Activated CD4-positive, CD25-positive, alpha-beta regulatory T cell treated with anti-CD3 and anti-CD28 coated beads, Interleukin-2, amount 50 U/mL, for 72 hours (primary cell): ENCODE measurements around the gene GABARAP.

Experiments
- DNase-seq: peaks from one replicate; pipeline ENCODE4 v3.0.0; 2021

GABARAP gene

DNA sequence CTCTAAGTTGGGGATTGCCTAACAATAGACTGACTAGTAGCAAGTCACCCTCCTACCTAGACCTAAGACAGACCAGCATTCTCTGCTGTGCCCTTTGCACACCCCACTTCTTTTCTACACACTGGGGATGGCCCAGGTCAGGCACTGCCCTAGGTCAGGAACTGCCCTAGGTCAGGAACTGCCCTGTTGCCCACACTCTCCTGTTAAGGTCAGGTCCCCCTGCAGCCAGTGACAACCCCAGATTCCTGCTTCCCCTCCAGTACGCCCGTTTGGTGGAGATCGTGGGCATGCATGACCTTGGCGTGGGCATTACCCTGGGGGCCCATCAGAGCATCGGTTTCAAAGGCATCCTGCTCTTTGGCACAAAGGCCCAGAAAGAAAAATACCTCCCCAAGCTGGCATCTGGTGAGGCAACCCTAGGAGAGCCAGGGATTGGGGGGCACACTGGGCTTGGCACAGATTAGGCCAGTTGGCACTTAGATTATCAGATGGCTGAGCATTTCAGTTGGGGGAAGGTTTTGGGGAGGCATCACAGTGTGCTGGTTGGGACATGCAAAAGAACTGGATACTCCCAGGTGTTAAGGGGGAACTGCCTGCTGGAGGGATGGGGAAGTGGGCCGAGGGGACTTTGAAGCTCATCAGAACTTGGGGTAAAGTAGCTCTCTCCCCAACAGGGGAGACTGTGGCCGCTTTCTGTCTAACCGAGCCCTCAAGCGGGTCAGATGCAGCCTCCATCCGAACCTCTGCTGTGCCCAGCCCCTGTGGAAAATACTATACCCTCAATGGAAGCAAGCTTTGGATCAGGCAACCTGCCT, 20.8 kb downstream of the GABARAP start:
- no peak for DNase-seq

DNA sequence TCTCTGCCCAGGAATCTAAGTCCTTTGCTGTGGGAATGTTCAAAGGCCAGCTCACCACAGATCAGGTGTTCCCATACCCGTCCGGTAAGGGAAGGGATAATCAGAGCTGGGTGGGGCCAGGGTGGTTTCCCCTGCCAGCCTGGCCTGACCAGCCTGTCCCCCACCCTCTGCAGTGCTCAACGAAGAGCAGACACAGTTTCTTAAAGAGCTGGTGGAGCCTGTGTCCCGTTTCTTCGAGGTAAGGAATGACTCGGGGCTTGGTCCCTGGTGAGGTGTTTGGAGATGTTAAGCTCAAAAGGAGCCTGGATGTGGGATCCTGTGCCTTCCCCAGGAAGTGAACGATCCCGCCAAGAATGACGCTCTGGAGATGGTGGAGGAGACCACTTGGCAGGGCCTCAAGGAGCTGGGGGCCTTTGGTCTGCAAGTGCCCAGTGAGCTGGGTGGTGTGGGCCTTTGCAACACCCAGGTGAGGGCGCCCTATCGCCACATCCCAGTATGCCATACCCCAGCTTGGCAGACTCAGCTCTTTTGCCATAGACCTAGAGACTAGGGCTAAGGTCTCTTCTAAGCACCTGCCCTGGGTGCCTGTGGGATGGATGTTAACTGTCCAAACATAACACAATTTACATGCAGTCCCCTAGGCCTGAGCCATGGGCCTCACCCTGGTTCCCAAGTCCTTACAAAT, 21.5 kb downstream of the GABARAP start:
- DNase-seq: peak; percentile 52

DNA sequence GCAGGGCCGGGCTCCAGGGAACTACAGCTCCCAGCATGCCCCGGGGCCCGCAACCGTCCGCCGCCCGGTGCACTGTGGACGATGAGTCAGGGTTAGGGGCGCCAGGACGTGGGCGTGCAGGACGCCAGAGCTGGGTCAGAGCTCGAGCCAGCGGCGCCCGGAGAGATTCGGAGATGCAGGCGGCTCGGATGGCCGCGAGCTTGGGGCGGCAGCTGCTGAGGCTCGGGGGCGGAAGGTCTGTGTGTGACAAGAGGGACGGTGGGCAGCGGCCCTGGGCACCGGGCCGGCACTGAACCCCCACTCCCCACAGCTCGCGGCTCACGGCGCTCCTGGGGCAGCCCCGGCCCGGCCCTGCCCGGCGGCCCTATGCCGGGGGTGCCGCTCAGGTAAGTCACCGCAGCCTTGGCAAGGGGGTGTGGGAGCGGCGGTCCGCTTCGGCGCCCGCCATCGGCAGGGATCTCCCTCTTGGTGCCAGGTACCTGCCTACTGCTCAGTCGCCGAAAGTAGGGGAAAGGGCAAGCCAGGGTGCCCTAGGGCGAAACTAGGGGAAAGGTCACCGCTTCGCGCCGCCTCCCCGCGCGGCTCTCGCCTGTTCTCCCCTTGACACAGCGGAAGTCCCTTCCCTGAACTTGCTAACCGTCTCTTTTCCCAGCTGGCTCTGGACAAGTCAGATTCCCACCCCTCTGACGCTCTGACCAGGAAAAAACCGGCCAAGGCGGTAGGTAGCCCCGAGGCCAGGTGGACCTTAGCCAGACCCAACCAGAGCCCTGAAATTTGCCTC, 22.2 kb downstream of the GABARAP start, which contains the start of the genes ACADVL and DLG4:
Gene ACADVL, plus strand, starts transcription at position 127 of the 781 bp plus-strand sequence. Its CDS starts 47 bp downstream, at position 174.
Gene DLG4, minus strand, starts transcription at position 25 of the 781 bp plus-strand sequence.
- peak; percentile 83 for DNase-seq

DNA sequence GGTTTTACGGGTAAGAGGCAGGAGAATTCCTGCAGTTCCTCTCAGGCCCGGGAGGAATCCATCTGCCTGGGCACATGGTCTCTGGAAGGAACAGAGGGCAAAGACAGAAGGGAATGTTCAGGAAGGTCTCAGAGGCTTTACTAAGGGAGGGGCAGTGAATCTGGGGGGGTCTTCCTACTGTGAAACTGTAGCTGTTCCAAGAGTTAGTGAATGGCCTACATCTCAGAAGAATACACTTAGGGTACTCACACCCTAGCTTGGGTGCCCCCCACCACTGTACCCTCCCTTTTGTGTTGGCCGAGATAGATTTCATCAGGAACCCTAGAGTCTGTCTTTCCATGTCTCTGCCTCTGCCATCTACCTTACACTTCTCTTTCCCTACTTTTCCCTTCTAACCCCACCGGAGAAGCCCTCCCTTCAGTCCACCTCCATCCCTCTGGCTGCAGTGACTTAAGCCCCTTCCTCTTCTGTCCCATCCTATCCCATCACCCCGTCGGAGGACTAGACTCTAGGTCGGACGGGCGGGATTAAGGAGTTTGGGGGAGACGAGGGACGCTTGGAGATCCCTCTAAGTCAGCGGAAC, 22.9 kb downstream of the GABARAP start:
- no peak for DNase-seq

DNA sequence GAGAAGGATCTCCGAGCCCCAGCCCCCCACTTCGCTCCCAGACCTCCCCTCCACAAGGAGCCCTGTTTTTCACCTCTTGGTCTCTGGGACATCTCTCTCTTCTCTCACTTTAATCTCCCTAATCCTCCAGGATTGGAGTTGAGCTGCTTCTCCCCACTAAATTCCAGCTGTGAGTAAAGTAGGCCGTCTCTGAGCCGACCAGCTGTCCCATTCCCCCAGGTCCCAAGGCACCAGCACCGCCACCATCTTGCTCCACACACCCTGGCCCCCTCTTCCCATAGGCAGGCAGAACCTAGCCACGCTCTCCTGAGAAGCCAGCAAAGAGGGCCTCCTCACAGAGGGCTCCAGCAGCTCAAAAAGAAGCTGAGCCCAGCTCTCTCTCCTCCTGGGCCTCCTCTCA, 23.5 kb downstream of the GABARAP start:
- no peak for DNase-seq

DNA sequence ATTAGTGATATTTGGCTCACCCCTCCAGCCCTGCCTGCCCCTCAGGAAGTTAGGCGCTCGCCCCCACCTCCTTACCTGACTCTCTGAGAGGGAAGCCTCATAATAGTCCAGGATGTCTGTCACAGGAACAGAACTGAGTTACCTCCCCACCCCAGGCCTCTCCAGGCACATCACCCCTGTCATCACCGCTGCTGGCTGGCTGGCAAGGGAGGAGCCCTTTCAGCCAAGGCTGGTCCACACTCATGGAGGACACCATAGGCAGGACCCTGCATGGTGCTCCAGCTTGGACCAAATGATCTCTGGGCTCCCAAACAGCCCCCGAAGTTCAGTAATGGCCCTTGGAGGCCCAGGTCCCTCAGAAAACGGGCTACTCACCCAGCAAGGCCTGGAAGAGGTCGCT, 24.1 kb downstream of the GABARAP start:
- DNase-seq: no peak

DNA sequence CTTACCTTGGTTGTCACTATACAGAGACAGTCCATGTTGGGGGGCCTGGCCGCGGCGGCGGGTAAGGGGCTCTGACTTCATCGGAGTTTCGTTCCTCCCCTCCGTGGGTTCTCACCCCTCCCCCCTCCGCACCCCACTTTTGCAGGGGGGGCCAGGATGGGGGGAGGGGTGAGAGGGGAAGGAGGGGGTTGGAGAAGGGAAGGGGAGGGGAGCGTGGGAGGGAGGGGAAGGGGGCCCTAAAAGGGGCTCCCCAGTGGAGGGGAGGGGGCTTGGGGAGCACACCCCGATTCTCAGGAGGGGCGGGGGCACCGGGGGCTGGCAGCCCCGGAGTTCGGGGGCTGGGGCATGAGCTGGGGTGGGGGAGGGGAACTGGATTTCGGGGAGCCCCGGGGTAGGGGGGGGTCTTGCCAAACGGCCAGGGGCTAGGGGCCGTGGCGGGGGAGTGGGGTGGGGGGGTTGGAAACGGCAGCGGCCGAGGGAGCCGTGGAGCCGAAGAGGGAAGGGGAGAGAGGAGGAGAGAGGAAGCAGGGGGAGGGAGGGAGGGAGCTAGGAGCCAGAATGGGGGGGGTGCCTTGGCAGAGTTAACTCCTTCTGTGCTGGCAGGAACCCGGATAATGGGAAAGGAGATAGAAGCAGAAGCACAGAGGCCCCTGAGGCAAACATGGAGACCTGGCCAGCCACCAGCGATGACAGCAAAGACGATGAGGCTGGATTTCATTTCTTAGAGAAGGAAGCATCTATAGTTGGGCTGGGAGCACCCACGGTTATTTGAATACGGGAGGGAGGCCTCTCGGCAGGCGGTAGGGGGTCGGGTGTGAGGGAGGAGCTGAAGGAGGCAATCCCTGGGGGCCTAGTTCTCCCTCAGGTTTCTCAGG, 24.9 kb downstream of the GABARAP start:
- DNase-seq: no peak

DNA sequence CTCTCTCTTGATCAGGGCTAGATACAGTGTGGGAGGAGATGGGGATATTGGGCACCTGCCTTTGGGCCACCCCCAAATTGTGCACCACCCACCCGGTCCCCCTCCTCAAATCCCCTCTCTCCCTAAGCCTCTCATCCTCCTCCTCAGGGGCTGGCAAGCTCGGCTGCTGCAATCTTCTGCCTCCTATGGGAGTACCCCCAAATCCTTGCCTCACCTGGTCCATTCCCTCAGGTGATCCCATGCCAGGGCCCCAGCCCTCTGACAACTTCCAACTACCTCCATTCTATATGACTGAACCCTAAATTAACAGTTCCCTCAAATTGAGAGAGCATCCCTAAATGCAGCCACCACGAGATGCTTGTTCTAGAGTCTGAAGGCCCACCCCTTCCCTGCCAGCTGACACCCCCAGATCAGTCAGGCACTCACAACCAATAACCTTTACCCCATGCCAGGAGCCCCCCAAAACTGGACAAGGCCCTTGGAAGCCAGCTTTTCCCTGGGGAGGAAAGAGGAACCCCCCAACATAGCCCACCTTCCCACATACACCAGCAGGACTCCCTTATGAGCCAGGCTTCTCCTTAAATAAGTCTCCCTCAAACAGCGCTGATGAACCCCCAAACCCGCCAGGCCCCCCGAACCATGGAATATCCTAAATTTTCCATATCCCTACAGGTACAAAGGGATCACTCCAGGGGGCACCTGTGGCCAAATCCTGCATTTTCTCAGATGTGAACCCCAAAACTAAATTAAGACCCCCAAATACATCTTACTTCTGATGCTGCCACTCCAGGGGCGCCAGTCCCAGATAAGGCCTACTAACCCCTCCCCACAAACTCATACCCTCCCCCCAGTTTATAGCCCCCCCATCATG, 25.8 kb downstream of the GABARAP start:
- DNase-seq: no peak

DNA sequence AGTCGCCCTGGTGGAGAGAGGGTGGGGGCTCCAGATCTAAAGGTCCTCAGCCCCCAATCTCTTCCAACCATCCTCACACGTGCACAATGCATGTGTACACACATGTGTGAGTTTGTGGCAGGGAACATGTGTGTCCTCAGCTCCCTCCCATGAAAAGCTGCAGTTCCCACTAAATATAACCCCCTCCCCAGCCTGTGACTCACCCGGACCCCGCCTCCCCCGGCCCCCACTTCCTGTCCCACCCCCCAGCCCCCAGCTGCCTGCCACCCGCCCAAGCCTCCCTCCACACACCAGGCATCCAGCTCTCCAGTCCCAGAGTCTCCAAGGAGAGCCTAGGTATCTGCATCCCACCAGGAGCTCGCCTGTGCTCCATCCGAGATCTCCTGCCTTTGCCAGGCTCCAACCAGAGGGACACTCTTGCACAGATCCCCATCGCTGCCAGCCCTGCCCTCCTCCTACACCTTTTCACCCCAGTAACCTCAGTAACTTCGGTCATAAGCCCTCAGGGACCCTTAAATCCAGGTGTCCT, 26.5 kb downstream of the GABARAP start:
- no peak for DNase-seq

DNA sequence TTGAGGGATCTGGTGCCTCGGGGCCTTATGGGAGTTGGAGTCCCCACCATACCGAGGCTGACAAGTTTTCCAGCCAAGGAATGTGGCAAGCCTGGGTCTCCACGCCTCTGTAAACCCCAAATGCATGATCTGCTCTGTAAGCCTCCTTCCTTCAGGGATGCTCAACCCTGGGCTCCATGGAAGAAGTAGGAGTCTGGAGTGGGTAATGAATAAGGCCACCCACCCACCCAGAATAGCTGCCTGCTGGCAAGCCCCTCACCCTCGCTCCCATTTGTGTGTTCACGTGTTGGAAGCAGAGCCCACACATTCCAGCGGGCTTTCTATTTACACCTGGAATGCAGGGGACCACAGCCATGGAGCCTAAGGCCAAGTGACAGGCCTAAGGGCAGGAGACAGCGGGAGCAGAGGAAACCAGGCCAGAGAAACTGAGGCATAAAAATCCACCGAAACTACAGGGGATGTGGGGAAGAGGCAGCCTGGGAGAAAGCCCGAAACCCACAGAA, 27.1 kb downstream of the GABARAP start:
- DNase-seq: no peak

DNA sequence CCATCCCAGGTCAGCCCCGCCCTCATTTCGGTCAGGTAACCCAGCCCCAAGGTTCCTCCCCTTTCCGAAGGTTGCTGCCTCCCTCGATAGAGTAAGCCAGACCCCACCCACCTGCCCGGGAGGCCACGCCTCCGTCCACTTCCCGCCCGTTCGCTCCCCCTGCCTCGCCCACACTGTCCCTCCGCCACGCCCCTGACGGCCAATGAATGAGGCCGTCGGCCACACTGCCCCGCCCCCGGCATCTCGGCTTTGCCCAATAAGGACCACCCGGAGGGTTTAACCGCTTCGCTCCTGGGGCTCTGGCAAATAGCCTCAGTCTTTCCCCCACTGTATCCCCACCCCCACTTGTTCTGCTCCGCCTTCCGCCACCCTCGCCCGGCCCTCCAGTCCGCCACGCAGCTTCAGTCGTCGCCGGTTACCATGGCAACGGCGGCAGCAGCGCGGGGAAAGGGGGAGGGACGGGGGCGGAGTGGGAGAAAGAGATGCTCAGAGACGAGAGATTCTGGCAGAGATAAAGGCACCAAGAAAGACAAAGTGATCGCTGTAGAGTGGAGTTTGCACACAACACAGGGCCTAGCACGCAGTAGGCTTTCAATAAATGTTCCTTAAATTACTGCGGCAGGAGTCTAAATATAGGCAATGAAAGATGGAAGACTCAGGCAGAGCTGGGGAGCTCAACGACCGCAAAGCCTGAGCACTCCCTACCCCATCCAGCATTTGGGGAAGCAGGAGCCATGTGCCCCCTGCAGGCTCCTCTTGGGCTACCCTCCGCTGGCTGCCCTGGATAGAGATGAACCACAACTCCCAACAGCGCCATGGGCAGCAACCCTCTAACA, 27.7 kb downstream of the GABARAP start:
- peak; percentile 98 for DNase-seq

DNA sequence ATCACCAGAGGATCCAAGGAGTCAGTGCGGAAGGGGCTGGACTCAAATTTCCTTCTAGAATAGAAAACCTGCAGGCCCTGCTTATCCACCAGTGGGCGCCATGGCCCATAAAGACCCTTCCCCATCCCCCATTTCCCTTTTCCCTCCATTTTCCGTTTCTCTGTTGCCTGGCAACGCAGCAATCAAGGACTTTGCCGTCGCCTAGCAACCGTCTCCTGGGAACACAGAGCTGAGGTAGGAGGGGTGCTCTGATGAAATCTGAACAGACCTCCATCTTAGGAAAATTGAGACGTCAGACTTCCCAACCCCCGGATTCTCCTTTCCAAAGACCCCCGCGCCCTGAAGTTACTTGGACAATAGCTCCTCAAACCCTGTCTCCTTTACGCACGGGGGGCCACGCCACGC, 28.4 kb downstream of the GABARAP start:
- DNase-seq: no peak

DNA sequence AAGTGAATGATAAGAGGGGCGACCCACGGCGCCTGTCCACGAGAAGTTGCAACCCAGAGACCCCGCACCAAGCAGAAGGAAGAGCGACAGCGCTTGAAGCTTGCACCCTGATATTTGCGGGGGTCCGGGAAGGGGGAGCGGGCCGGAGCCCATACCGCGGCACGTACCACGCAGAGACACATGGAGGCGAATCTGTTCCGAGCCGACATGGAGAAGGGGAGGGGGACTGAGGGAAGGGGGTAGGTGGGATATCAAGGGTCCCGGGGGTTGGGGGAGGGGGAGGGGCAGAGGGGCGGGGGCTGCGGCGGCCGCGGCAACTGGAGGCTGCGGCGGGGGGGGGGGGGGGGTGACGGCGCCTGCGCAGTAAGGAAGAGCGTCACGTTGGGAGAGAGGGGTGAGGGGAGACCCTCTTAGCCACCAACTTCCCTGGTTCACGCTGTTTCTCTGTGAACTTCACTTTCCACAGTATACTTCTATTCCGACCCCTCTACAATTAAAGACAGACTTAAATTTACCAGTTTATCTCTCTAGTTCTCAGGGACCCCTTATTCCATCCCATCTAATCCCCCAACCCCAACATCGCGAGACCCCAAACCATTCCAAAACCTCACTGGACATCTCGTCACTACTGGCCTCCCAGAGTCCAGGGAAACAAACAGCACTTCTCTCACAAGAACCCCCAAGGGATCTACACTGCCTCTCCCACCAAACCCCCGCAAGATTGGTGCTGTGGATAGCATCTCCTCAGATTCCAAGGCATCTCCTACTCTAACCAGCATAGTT, 30.6 kb downstream of the GABARAP start:
- DNase-seq: no peak

DNA sequence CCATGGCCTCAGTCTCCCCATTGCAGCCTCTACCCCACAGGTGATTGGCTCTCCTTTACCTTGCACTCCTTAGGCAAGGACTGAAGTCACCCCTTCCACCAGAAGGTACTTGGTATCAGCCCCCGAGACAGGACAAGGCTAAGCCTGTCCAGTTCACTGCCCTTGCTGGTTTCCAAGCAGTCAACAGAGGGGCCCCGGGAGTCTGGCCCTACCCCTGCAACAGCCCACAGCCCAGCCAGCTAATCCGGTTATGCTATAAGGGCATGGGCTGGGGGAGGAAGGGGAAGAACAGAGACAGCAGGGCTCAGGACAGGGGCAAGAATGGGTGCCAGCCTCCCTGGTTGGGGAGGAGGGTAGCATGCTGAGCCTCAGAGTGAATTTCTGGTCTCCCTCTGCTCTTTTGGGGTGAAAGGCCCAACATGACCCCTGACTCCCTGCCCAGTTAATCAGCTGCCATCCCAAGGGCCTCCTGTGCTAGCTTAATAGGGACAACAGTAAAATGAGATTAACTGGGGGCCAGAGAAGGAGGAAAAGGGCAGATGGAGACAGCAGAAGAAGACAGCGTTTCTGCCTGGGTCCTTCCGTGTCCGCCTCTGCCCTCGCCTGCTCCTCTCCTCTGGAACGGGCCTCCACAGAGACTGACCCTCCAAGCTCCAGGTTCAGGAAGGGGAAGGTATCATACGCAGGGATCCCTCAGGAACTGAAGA, 33.3 kb downstream of the GABARAP start:
- no peak for DNase-seq

DNA sequence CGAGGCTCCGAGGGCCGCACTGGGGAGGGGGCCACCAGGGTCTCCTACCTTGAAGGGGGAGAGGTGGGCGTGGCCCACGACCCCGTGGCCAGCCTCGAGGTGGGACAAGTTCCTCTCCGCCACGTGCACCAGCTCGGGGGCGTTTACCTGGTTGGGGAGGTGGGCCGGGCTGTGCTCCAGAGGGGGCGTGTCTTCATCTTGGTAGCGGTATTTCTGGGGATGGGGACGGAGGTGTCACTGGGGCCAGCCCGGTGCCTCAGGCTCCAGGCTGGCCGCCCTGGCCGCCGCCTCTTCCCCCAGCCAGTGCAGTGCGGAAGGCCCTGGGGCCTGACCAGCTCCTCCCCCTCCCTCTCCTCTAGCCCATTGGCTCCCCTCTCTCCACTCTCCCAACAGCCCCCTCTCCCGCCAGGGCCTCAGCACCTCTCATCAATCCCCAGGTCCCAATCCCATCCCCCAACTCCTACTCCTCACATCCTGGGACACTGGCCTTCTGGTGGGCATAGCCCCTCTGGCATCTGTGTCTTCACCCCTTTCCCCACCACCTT, 34.1 kb downstream of the GABARAP start:
- DNase-seq: no peak

DNA sequence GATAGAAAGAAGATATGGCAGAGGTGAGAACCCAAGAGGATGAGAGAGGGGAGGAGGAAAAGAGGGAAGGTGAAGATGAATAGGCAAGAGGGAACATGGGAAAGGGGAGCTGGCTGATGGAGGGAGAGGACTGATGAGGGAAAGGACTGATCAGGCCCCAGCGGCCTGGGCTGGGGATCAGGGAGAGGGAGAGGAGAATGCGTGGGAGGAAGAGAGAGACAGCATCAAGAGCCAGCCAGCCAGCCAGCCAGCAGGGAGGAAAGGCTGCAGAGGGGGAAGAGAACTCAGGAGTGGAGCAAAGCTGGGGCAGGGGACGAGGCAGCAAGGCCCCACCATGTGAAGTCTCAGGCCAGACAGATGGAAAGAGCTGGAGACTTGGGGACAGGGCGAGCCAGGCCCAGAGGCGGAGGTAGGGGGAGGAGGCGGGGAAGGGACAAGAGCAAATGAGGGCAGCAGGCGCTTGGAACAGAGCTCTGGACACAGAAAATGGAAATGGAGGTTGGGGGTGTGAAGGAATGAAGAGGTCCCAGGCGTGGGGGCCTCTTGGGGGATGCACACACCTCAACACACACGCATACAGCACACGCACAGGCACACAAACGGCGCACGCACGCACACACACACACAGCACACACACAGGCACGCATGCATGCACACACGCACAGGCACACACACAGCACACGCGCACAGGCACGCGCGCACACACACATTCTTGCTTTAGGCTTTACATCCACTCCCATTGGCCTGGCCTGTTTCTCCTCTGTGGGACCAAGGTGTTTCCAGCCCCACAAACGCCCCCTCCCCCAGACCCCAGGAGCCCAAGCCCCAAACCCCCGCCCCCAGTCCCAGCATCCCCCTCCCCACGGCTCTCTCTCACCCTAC, 34.9 kb downstream of the GABARAP start:
- DNase-seq: no peak

DNA sequence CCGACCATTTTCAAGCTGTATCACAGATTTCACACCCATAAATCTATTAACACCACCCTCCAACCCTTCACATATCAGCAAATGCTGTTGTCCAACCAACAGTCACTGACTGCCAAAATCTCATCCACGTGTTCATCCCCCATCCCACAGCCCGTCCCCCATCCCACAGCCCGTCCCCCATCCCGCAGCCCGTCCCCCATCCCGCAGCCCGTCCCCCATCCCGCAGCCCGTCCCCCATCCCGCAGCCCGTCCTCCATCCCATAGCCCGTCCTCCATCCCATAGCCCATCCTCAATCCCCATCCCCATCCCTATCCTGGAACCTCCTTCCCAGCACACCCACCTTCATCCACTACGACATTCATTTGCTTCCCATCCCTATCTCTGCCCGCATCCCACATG, 36.7 kb downstream of the GABARAP start:
- DNase-seq: no peak
